Stimulated activated CD8-positive, alpha-beta memory T cell treated with anti-CD3 and anti-CD28 coated beads, Interleukin-7, amount 100 ng/mL, for 1 hour (primary cell): ENCODE data around the gene TMEM204.

ENCODE experiments used
- DNase-seq, 2 donors: peaks; one replicate each; pipeline ENCODE4 v3.0.0-alpha.2; 2020; ENCODE audit warnings: low read depth in 2 of 2

Gene TMEM204

GRCh38 chr16:1520461-1520860, 13.0 kb upstream of the TMEM204 start:
- no peak for DNase-seq

- DNase-seq, result no peak
Measured at GRCh38 chr16:1523581-1524245, 9.8 kb upstream of the TMEM204 start.

- DNase-seq, result no peak
Measured at GRCh38 chr16:1524366-1524765, 9.1 kb upstream of the TMEM204 start.

- DNase-seq, result no peak
Measured at GRCh38 chr16:1525871-1526607, 7.4 kb upstream of the TMEM204 start.

GRCh38 chr16:1526608-1527555, 6.6 kb upstream of the TMEM204 start:
- no peak for DNase-seq

- no peak for DNase-seq
Measured at GRCh38 chr16:1527836-1528811, 5.3 kb upstream of the TMEM204 start.

- no peak for DNase-seq
Measured at GRCh38 chr16:1528921-1529537, 4.4 kb upstream of the TMEM204 start.

- no peak for DNase-seq
Measured at GRCh38 chr16:1530349-1530882, 3.0 kb upstream of the TMEM204 start.

GRCh38 chr16:1530883-1531637, 2.4 kb upstream of the TMEM204 start:
- no peak for DNase-seq

GRCh38 chr16:1531638-1531910, 1.9 kb upstream of the TMEM204 start:
- no peak for DNase-seq

- DNase-seq, result no peak
Measured at GRCh38 chr16:1532081-1532760, 1.2 kb upstream of the TMEM204 start.

GRCh38 chr16:1532771-1533170, 695 bp upstream of the TMEM204 start:
- no peak for DNase-seq

- no peak for DNase-seq
Measured at GRCh38 chr16:1534021-1535020, 855 bp downstream of the TMEM204 start.

GRCh38 chr16:1535391-1536291, 2.2 kb downstream of the TMEM204 start:
- no peak for DNase-seq

- no peak for DNase-seq
Measured at GRCh38 chr16:1536601-1537000, 3.1 kb downstream of the TMEM204 start.

- no peak for DNase-seq
Measured at GRCh38 chr16:1537138-1537577, 3.7 kb downstream of the TMEM204 start.

GRCh38 chr16:1537763-1538289, 4.4 kb downstream of the TMEM204 start:
- DNase-seq, result no peak
